Fibroblast of lung (primary cell): ENCODE measurements around the gene NKX1-2.
A peak's percentile ranks its signal among the peaks of the same experiment; 100 is the strongest.

Experiments
- EZH2 ChIP-seq: IDR thresholded peaks from 2 replicates; pipeline ENCODE4 v1.5.1; 2012; ENCODE audit warnings: low read length, control low read depth, mild to moderate bottlenecking; ENCODE audit errors: missing control alignments
- TF ChIP-seq, protein P1 (sequence below), 2 donors: IDR thresholded peaks in 1 of 2; conservative IDR thresholded peaks in 1 of 2; 1 replicate in 1 of 2; 2 replicates in 1 of 2; pipeline ENCODE4 v1.5.1; 2011 to 2012; ENCODE audit warnings: low read length in 2 of 2, control low read depth in 1 of 2, inconsistent platforms in 1 of 2, low read depth in 1 of 2, mild to moderate bottlenecking in 1 of 2

DNA sequence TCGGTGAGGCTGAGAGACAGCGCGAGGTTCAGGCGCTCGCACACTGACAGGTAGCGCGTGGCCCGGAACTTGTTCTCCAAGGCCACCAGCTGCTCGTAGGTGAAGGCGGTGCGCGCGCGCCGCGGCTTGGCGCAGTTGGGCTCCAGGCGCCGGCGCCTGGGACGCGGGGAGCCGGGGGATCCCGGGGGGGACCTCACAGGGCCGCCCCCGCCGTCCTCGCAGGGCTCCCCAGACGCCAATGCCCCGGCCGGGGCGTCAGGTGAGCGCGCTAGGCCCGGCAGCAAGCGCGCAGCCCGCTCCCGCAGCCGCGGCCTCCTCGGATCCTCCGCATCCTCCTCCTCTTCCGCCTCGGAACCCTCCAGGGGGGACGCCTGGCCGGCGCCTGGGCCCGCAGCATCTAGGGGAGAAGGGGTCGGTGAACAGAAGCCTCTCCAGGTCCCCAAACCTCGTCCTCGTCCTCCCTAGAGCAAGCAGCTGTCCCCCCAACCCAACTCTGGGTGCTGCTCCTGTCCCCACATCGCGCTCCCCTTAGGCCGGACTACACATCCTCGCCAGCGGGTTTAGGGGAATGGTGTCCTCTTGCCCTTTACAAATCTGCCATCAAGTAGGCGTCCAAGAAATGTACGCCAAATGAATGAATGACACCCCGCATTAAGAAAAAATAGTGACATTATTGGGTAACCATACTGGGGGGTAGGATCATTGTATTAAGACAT, 1.9 kb downstream of the NKX1-2 start:
- TF ChIP-seq, protein P1, sequence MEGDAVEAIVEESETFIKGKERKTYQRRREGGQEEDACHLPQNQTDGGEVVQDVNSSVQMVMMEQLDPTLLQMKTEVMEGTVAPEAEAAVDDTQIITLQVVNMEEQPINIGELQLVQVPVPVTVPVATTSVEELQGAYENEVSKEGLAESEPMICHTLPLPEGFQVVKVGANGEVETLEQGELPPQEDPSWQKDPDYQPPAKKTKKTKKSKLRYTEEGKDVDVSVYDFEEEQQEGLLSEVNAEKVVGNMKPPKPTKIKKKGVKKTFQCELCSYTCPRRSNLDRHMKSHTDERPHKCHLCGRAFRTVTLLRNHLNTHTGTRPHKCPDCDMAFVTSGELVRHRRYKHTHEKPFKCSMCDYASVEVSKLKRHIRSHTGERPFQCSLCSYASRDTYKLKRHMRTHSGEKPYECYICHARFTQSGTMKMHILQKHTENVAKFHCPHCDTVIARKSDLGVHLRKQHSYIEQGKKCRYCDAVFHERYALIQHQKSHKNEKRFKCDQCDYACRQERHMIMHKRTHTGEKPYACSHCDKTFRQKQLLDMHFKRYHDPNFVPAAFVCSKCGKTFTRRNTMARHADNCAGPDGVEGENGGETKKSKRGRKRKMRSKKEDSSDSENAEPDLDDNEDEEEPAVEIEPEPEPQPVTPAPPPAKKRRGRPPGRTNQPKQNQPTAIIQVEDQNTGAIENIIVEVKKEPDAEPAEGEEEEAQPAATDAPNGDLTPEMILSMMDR (conservative IDR thresholded peaks at IDR 0.05 in 1 of 2, IDR thresholded peaks at IDR 0.05 in 1 of 2; ENCODE audit: low read depth in 1 of 2, low read length in 2 of 2): no peak
- peak; percentile 97 for TF ChIP-seq EZH2
